ENCODE data around the gene IFITM5. TPM values are rescaled to one million over a fixed set of nuclear protein-coding genes. Genes with fewer than 3 reads are reported as not detected.

Gene IFITM5
- total RNA-seq, 1 experiment from 2014 or later: not detected

DNA sequence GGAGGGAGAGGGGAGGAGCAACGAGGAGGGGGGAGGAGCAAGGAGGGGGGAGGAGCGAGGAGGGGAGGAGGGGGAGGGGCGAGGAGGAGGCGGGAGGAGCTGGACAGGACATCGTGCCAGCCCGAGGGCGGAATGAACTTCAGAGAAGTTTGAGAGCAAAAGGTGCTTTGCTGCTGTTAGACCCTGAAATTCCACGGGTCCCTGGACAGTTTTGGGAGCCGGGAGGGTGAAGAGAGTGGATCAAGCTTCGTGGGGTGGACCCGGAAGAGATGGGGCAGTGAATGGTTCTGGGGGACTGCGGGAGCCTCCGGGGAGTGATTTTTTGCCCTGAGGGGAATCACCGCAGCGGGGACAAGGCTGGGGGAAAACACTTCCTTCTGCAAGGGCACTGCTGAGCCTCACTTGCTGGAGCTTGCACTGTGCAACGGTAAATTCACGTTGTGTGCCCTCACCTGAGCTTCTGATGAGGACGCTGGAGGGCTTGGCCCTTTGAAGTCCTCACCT, 31.8 kb downstream of the IFITM5 start:
- no peak for DNase-seq (ENCODE audit: low read depth)

DNA sequence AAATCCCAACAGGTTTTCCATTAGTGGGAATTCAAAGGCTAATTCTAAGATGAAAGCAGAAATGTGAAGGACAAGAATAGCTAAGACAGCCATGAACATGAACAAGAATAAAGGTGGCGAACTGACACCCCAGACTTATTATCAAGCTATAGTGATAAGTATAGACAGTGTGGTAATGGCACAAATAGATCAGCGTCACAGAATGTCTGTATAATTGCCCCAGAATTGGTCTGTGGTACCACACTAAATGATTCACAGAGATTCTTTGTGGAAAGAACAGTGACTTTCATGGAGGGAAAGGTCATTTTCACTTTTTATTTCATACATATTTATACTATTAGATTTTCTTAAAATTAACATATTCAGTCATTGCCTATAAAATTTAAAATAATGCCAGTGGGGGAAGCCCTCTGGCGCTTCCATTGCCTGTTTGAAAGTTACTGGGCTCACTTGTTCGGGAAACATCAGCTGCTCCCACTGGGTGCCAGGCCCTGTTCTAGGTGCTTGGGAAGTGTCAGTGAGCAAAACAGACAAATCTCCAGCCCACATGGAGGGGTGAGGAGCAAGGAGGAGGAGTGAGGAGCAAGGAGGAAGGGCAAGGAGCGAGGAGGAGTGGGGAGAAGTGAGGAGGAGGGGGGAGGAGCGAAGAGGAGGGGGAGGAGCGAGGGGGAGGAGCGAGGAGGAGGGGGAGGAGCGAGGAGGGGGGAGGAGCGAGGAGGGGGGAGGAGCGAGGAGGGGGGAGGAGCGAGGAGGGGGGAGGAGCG, 32.5 kb downstream of the IFITM5 start:
- no peak for DNase-seq (ENCODE audit: low read depth)

DNA sequence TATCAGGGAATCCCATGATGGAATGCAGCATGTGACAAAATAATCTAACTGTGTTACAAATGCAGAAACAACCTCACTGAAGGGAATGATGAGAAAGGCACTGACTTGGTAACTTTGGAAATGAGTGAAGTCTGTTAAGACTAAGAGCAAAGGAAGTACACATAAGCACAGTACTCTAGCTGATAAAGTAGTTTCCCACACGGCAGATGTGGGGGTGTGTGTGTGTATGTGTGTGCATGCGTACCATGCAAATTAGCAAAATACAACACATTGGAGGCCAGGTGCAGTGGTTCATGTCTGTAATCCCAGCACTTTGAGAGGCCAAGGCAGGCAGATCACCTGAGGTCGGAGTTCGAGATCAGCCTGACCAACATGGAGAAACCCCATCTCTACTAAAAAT, 37.7 kb downstream of the IFITM5 start:
- DNase-seq (ENCODE audit: low read depth): no peak

DNA sequence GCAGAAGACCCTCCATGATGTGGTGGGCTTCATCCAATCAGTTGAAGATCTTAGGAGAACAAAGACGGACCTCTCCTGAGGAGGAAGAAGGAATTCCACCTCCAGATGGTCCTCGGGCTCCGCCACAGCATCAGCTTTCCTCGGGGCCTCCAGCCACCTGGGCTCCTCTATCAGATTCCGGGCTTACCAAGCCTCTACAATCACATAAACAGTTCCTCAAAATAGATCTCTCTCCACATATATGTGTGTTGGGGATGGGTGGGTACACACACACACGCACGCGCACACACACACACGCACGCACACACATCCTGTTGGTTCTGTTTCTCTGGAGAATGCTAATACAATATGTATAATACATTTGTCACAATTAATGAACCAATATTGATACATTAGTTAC, 39.9 kb downstream of the IFITM5 start:
- DNase-seq (ENCODE audit: low read depth): no peak

- no peak for DNase-seq (ENCODE audit: low read depth)
These were observed 41.4 kb downstream of the IFITM5 start for GRCh38 chr11:257766-258493.

DNA sequence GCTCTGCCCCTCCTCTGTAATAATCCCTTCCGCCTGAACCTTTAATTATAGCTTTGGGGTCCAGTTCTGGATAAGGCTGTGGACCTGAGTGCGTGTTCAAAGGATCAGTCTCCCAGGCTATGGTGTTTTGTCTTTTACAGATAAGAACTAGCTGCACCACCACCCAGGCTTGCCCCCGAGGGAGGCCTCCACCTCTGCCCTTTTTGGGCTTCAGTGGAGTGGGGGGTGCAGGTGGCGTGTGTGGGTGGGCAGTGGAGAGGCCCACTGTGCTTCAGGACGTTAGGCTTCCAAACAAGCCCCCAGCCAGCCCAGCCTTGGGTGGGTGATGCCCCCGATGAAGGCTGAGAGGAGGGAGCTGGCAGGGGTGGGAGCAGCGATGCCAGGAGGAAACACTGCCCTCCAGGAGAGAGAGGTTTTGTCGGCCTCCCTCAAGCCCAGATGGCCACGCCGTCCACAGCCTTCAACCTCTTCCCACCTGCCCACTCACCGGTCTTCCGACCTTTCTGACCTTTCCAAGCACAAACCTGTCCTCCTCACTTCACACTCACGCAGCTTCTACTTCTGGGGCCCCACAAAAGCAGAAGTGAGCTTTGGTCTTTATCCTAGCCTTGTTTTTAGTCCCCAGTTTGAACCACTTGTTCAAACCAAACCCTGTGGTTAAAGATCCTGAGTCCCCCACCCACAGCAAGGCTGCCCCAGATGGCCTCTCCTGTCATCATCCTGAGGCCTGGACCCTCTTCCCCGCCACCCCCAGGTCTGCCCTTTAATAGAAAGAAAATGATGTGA, 42.2 kb downstream of the IFITM5 start:
- DNase-seq (ENCODE audit: low read depth): no peak

DNA sequence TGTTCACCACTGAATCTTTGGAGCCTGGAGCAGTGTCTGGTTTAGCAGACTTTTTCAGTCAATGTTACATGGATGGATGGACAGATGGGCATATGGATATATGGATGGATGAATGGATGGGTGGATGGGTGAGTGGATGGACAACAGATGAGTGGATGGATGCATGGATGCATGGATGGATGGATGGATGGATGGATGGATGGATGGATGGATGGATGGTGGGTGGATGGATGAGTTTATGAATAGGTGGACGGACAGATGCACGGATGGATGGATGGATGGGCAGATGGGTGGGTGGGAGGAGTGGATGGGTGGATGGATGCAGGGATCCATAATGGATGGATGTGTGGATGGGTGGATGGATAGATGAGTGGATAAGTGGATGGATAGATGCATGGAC, 43.5 kb downstream of the IFITM5 start:
- DNase-seq (ENCODE audit: low read depth): no peak

DNA sequence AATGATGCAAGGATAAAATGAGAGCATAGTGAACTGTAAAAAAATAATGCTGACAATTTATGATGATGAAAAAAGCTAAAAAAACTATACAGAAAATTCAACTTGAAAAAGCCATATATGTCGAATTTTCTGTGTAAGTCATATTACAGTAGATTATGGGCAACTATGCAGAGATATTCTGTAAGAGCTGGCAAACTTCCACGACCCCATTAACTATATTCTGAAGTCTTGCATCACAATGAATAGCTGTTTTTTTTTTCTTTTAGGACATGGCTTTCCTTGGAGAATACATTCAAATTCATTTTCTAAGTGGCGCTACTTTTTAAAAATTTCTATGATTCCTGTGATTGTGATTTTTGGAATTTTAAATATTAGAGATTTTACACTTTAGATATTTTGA, 44.1 kb downstream of the IFITM5 start:
- DNase-seq (ENCODE audit: low read depth): no peak

DNA sequence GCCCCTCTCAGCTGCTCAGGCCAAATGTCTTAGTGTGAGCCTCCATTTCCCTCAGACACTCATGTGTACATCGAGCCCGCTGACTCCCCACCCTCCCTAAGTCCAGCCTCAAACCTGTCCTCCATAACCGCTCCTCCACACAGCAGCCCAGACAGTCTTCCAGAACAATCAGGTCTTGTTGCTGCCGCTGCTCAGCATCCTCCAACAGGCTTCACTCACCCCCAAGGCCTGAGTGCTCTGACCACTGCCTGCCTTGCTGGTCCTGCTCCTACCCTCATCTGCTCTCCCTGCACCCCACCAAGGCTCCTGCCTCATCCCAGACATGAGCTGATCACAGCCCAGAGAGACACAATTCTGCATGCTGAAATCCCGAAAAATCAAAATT, 45.4 kb downstream of the IFITM5 start:
- DNase-seq (ENCODE audit: low read depth): no peak

DNA sequence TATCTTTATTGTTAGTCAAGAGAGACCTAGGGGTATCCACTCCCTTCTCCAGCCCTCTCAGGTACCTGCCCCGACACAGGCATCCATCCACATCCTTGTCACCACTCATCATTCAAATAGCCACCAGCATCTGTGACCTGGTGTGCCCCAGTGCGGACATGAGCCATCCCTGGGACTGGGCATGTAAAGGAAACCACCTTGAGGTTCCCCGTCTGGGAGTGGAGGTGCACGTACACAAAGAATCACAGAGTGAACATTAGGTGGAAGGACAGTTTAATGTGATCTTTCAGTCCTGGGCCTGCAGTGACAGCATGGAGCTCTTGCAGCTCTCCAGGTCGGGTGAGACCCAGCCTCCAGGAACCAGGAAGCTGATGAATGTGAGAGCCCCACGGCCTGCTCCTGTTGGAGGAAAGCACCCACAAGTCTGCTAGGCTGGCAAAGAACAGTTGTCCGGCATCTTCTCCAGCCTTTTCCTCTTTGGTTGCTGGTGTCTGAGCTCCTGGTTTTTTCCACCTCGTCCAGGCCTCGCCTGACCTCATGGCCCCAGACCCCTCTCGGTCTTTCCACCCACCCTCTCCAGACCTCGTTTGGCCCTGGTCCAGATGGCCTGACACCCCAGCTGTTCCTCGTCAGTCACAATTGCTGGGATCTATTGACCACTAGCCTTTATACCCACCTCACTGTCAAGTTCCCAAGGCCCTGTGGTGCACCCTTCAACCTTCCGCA, 46.0 kb downstream of the IFITM5 start:
- no peak for DNase-seq (ENCODE audit: low read depth)

- no peak for DNase-seq (ENCODE audit: low read depth)
These were observed 46.7 kb downstream of the IFITM5 start for GRCh38 chr11:252666-253065.

- no peak for DNase-seq (ENCODE audit: low read depth)
These were observed 47.8 kb downstream of the IFITM5 start for GRCh38 chr11:251550-251949.

DNA sequence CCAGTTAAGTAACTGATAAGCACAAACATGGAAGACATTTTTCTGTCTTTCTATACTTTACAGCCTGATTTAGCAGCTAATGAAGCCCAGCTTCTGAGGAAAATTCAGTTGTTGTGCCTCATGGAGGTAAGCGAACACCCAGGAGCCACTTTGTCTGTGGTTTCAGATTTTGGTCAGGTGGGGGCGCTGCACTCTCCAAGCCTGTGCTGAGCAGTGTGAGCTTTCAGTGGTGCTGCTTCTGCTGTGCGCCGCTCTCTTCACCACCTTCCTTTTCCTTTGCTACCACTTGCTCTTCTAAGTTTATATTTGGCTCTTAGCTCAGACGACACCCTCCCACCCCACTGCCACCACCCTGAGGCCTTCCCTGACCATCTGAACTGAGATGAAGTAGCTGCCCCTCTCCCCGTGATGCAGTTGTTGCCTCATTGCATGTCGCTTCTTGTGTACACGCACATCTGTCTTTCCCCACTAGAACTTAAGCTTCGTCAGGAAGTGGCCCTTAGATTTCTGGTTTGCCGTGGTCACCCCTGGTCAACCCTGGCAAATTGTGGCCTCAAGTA, 48.5 kb downstream of the IFITM5 start:
- peak; percentile 41 for DNase-seq (ENCODE audit: low read depth)

DNA sequence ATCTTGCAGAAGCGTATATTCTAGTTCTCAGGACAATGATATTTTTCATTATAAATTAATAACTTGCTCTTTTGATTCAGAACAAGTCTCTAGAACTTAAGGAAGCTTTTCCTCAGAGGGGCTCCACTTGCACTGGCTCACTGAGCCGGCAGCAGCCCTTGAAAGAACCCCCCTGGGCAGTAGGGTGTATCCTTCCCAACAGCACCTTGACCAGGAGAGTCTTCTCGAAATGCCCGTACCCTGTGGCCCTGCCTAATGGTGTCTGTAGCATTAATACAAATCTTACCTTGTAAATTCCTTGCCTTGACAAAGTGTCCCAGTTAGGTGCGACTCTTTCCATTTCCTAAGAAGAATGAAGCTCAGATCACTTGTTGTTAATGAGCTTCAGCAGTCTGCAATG, 49.1 kb downstream of the IFITM5 start:
- DNase-seq (ENCODE audit: low read depth): no peak

DNA sequence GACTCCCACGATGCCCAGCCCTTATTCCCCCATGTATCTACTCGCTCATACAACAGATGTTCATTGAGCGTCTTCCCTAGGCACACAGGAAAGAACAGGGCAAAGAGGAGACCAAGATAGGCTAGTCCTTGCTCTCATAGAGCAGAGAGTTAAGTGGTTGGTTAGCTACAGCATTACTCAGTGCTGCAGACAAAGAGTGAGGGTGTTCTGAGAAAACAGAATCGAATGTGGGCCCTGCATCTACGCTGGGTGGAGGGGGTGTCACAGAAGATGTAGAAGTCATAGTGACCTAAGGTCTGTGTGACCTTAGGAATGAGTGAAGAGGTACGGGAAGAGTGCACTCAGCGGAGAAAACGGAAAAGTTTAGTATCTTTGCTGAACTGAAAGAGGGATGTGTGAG, 50.3 kb downstream of the IFITM5 start:
- DNase-seq (ENCODE audit: low read depth): no peak

Other genes with a start within 250 kb of the IFITM5 start
- not detected in 2 replicates for gene SCGB1C1, start 106.4 kb downstream of the IFITM5 start, total RNA-seq (2014; rRNA removed; shearing (Covaris generic))
- gene BET1L, start 92.1 kb downstream of the IFITM5 start, total RNA-seq (2014; rRNA removed; shearing (Covaris generic)): 9.3 and 19.7 TPM in 2 replicates
- gene RIC8A, start 91.8 kb downstream of the IFITM5 start, total RNA-seq (2014; rRNA removed; shearing (Covaris generic)): 116 and 130 TPM in 2 replicates
- gene SIRT3, start 63.2 kb downstream of the IFITM5 start, total RNA-seq (2014; rRNA removed; shearing (Covaris generic)): 4.9 and 5.4 TPM in 2 replicates
- gene PSMD13, start 62.5 kb downstream of the IFITM5 start, total RNA-seq (2014; rRNA removed; shearing (Covaris generic)): 334 and 350 TPM in 2 replicates
- gene NLRP6, start 21.1 kb downstream of the IFITM5 start, total RNA-seq (2014; rRNA removed; shearing (Covaris generic)): not detected in 2 replicates
- 0.42 and 1.4 TPM in 2 replicates for gene PGGHG, start 10.4 kb downstream of the IFITM5 start, total RNA-seq (2014; rRNA removed; shearing (Covaris generic))
- gene IFITM2, start 8.3 kb upstream of the IFITM5 start, total RNA-seq (2014; rRNA removed; shearing (Covaris generic)): 1.2 and 6.1 TPM in 2 replicates
- gene IFITM1, start 14.5 kb upstream of the IFITM5 start, total RNA-seq (2014; rRNA removed; shearing (Covaris generic)): 1.2 TPM in 2 replicates
- gene IFITM3, start 21.3 kb upstream of the IFITM5 start, total RNA-seq (2014; rRNA removed; shearing (Covaris generic)): 16.9 and 22.8 TPM in 2 replicates
- 3.0 and 4.9 TPM in 2 replicates for gene B4GALNT4, start 70.0 kb upstream of the IFITM5 start, total RNA-seq (2014; rRNA removed; shearing (Covaris generic))
- 7.3 and 22.9 TPM in 2 replicates for gene PKP3, start 94.7 kb upstream of the IFITM5 start, total RNA-seq (2014; rRNA removed; shearing (Covaris generic))
- gene SIGIRR, start 115.5 kb upstream of the IFITM5 start, total RNA-seq (2014; rRNA removed; shearing (Covaris generic)): 10.5 and 25.8 TPM in 2 replicates
- gene ANO9, start 142.5 kb upstream of the IFITM5 start, total RNA-seq (2014; rRNA removed; shearing (Covaris generic)): 0.17 TPM in 1 of 2 replicates, not detected in the other
- gene PTDSS2, start 150.8 kb upstream of the IFITM5 start, total RNA-seq (2014; rRNA removed; shearing (Covaris generic)): 16.2 and 24.4 TPM in 2 replicates
- 165 and 188 TPM in 2 replicates for gene RNH1, start 207.7 kb upstream of the IFITM5 start, total RNA-seq (2014; rRNA removed; shearing (Covaris generic))
- 67.4 and 75.8 TPM in 2 replicates for gene HRAS, start 236.1 kb upstream of the IFITM5 start, total RNA-seq (2014; rRNA removed; shearing (Covaris generic))
- 0.11 and 0.60 TPM in 2 replicates for gene LRRC56, start 238.0 kb upstream of the IFITM5 start, total RNA-seq (2014; rRNA removed; shearing (Covaris generic))

Data from Daoy (cell line).